ENCODE data around the gene LMBRD1.
"Not testable (repeated sequence)": the region's sequence is repeated elsewhere in the genome, so short reads cannot be mapped to it uniquely, and the experiment has no call there.

The LMBRD1 gene

DNA sequence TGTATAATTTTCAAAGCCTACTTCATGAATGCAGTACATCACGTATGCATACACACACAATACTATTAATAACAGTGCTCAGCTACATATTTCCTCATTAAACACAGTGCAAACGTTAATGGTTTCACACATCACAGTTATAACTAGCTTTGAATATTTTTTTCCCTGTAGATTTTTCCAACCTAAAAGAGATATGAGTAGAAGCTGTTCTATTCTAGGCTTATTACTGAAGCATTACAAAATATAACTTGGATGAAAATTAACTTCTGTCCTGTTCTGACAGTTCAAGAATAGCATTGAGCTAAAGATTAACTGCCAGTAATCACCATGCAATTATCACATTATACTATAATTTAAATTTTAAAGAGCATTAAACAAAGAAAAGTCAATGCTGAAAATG is 6.2 kb downstream of the LMBRD1 start:
- DNase-seq (ENCODE audit: low read depth): no peak
- H3K4me3 ChIP-seq (ENCODE audit: low read depth, low read length): no peak overlapping the region
- in situ Hi-C loops (cut with HindIII; ENCODE audit: low sequenced_read_pairs): no loop called here
- TF ChIP-seq, protein P1, sequence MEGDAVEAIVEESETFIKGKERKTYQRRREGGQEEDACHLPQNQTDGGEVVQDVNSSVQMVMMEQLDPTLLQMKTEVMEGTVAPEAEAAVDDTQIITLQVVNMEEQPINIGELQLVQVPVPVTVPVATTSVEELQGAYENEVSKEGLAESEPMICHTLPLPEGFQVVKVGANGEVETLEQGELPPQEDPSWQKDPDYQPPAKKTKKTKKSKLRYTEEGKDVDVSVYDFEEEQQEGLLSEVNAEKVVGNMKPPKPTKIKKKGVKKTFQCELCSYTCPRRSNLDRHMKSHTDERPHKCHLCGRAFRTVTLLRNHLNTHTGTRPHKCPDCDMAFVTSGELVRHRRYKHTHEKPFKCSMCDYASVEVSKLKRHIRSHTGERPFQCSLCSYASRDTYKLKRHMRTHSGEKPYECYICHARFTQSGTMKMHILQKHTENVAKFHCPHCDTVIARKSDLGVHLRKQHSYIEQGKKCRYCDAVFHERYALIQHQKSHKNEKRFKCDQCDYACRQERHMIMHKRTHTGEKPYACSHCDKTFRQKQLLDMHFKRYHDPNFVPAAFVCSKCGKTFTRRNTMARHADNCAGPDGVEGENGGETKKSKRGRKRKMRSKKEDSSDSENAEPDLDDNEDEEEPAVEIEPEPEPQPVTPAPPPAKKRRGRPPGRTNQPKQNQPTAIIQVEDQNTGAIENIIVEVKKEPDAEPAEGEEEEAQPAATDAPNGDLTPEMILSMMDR (IDR thresholded peaks at IDR 0.05; ENCODE audit: low read depth, low read length, missing control alignments): no peak

GRCh38 chr6:69789578-69789977 is 7.2 kb downstream of the LMBRD1 start:
- H3K4me3 ChIP-seq (ENCODE audit: low read depth, low read length): no peak overlapping the region
- TF ChIP-seq, protein P1 (IDR thresholded peaks at IDR 0.05; ENCODE audit: low read depth, low read length, missing control alignments): no peak
- DNase-seq (ENCODE audit: low read depth): no peak
- in situ Hi-C loops (cut with HindIII; ENCODE audit: low sequenced_read_pairs): no loop called here

DNA sequence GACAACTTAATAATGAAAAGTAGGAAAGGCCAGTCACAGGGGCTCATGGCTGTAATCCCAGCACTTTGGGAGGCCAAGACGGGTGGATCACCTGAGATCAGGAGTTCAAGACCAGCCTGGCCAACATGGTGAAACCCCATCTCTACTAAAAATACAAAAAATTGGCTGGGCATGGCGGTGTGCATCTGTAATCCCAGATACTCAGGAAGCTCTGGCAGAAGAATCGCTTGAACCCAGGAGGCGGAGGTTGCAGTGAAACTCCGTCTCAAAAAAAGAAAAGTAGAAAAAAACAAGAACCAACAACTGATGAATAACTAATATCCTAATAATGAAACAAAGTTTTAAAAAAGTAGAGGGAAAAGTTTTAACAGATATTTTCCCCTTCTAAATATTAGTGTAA is 9.4 kb downstream of the LMBRD1 start:
- H3K4me3 ChIP-seq (ENCODE audit: low read depth, low read length); DNase-seq (ENCODE audit: low read depth); in situ Hi-C loops (cut with HindIII; ENCODE audit: low sequenced_read_pairs): not testable (repeated sequence)

DNA sequence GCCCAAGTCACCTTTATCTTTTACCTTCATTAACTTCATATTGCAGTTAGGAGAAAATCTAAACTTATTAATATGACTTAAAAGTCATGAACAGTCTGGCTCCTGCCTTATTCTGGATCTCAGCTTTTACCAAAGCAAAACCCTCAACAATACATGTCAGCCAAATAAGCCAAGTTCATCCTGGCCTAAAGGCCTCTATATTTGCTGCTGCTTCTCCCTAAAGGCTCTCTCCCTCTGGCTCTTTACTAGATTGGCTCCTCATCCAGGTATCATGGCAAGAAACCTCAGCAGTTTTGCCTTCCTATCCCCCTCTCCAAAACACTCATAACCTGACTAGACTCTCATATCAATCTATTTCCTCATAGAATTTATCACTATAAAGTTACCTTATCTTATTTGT is 11.1 kb downstream of the LMBRD1 start:
- no peak overlapping the region for H3K4me3 ChIP-seq (ENCODE audit: low read depth, low read length)
- in situ Hi-C loops (cut with HindIII; ENCODE audit: low sequenced_read_pairs): no loop called here
- TF ChIP-seq, protein P1 (IDR thresholded peaks at IDR 0.05; ENCODE audit: low read depth, low read length, missing control alignments): no peak
- no peak for DNase-seq (ENCODE audit: low read depth)

- H3K4me3 ChIP-seq (ENCODE audit: low read depth, low read length): no peak overlapping the region
- in situ Hi-C loops (cut with HindIII; ENCODE audit: low sequenced_read_pairs): no loop called here
- no peak for DNase-seq (ENCODE audit: low read depth)
- TF ChIP-seq, protein P1 (IDR thresholded peaks at IDR 0.05; ENCODE audit: low read depth, low read length, missing control alignments): no peak
Observed at GRCh38 chr6:69784595-69785377, 12.0 kb downstream of the LMBRD1 start.

GRCh38 chr6:69783108-69783507 is 13.7 kb downstream of the LMBRD1 start:
- H3K4me3 ChIP-seq (ENCODE audit: low read depth, low read length): no peak overlapping the region
- DNase-seq (ENCODE audit: low read depth): no peak
- TF ChIP-seq, protein P1 (IDR thresholded peaks at IDR 0.05; ENCODE audit: low read depth, low read length, missing control alignments): no peak
- in situ Hi-C loops (cut with HindIII; ENCODE audit: low sequenced_read_pairs): no loop called here

- TF ChIP-seq, protein P1 (IDR thresholded peaks at IDR 0.05; ENCODE audit: low read depth, low read length, missing control alignments): no peak
- H3K4me3 ChIP-seq (ENCODE audit: low read depth, low read length): no peak overlapping the region
- no peak for DNase-seq (ENCODE audit: low read depth)
- in situ Hi-C loops (cut with HindIII; ENCODE audit: low sequenced_read_pairs): no loop called here
Observed at GRCh38 chr6:69780585-69781178, 16.1 kb downstream of the LMBRD1 start.

Measured in astrocyte of the cerebellum (primary cell).